Stimulated activated CD4-positive, alpha-beta T cell treated with anti-CD3 and anti-CD28 coated beads, Interleukin-12 subunit alpha, Interleukin-12 subunit beta, amount 100 ng/mL, for 48 hours (primary cell): ENCODE measurements around the gene ZC3H12A.
A peak's percentile ranks its signal among the peaks of the same experiment; 100 is the strongest.
"Not testable (repeated sequence)": the region's sequence is repeated elsewhere in the genome, so short reads cannot be mapped to it uniquely, and the experiment has no call there.

Experiments used
- DNase-seq, 3 donors: peaks; one replicate each; pipeline ENCODE4 v3.0.0-alpha.2; 2020; ENCODE audit warnings: low read depth in 2 of 3, low spot score in 1 of 3

ZC3H12A gene

DNA sequence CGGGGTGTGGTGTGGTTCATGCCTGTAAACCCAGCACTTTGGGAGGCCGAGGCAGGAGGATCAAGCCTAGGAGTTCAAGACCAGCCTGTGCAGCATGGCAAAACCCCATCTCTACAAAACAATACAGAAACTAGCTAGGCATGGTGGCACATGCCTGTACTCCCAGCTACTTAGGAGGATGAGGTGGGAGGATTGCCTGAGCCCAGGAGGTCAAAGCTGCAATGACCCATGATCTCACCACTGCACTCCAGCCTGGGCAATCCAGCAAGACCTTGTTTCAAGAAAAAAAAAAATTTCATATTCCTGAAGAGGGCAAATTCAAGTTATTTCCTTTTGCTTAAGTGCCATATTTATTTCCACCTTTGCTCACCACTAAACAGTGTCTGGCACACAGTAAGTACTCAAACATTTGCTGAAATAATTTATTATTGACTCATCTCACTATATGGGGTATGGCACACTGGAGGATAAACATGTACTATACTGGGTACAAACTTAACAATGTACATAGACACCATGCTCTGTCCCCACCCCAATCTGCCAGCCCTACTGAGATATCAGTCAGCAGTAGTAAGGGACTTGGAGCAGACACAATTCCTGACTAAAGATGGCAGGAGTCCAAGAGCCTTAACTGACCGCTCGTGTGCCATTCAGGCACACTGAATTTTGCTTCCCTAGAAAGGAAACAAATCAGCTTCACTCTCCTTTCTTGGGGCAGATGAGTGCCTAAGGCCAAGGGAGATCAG is 24.7 kb downstream of the ZC3H12A start:
- no peak for DNase-seq

DNA sequence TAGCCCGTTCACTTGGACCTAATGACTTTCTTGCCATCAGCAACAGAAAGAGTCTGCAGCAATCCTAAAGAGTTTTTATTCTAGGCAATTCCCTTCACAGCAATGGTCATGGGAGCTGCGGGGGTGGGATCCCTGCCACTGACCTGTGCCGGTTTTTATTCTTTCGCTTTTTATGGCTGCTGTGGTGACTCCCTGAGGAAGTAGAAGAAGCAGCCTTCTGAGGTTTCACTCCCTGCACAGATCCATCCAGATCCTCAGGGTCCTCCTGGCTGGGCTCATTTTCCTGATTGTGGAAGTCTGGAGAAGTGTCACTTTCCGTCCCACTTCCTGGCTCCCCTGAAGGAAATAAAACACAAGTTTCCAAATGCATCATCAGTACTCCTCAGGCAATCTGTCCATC is 27.3 kb downstream of the ZC3H12A start:
- DNase-seq, result no peak

DNA sequence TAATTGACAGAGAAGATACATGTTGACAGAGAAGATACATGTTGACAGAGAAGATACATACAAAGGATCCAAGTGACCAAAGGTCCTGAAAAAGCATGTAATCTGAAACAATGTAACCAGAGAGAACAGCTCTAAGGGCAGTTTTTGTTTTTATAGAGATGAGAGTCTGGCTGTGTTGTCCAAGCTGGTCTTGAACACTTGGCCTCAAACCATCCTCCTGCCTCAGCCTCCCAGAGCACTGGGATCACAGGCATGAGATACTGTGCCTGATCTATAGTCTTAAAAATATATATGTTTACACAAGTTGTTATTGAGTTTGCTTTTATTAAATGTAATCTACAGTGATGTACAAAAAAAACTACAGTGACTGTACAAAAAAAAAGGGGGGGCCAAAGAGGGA is 27.7 kb downstream of the ZC3H12A start:
- no peak for DNase-seq

- not testable (repeated sequence) for DNase-seq
Observed at GRCh38 chr1:37502791-37503190, 28.4 kb downstream of the ZC3H12A start.

- DNase-seq, result no peak
Observed at GRCh38 chr1:37506740-37507139, 32.4 kb downstream of the ZC3H12A start.

DNA sequence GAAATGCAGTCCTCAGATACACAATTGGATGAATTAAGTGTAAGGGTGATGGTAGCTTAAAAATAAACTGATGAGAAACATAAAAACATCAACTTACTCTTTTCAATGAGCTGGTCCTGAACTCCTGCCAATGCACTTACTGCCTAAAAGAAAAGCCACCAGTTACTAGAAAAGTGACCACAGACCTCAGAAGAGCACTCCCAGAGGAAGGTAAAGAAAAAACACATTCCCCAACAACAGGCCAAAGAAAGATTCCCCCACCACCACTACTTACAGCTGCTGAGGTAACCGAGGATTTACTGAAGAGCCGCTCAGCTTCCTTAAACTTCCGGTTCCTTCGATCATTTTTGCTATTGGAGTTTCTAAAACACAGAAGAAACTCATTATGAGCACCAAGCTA is 34.8 kb downstream of the ZC3H12A start:
- no peak for DNase-seq

GRCh38 chr1:37513795-37514349 is 39.5 kb downstream of the ZC3H12A start:
- DNase-seq, result peak; percentile 46 to 53 (median 48)

- peak; percentile 63 to 79 (median 67) for DNase-seq
Observed at GRCh38 chr1:37514350-37515184, 40.2 kb downstream of the ZC3H12A start, which contains the start of gene MEAF6. Gene MEAF6 (minus strand): TSS chr1:37514766. CDS start chr1:37514746, 20 bp downstream.

GRCh38 chr1:37515185-37516034 is 41.0 kb downstream of the ZC3H12A start:
- DNase-seq, result no peak

- DNase-seq, result no peak
Observed at GRCh38 chr1:37517569-37517968, 43.2 kb downstream of the ZC3H12A start.

DNA sequence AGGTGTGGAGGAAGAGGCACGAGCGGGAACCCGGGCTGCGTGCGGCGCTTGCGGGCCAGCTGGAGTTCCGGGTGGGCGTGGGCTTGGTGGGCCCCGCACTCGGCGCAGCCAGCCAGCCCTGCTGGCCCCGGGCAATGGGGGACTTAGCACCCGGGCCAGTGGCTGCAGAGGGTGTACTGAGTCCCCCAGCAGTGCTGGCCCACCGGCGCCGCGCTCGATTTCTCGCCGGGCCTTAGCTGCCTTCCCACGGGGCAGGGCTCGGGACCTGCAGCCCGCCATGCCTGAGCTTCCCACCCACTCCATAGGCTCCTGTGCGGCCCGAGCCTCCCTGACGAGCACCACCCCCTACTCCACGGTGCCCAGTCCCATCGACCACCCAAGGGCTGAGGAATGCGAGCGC is 43.9 kb downstream of the ZC3H12A start:
- DNase-seq, result not testable (repeated sequence)

DNA sequence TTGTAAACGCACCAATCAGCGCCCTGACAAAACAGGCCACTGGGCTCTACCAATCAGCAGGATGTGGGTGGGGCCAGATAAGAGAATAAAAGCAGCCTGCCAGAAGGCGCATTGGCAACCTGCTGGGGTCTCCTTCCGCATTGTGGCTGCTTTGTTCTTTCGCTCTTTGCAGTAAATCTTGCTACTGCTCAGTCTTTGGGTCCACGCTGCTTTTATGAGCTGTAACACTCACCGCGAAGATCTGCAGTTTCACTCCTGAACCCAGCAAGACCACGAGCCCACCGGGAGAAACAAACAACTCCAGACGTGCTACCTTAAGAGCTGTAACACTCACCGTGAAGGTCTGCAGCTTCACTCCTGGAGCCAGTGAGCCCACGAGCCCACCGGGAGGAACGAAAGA is 44.5 kb downstream of the ZC3H12A start:
- DNase-seq, result peak; percentile 7 to 36 (median 34)

- DNase-seq, result no peak
Observed at GRCh38 chr1:37519613-37520012, 45.2 kb downstream of the ZC3H12A start.

DNA sequence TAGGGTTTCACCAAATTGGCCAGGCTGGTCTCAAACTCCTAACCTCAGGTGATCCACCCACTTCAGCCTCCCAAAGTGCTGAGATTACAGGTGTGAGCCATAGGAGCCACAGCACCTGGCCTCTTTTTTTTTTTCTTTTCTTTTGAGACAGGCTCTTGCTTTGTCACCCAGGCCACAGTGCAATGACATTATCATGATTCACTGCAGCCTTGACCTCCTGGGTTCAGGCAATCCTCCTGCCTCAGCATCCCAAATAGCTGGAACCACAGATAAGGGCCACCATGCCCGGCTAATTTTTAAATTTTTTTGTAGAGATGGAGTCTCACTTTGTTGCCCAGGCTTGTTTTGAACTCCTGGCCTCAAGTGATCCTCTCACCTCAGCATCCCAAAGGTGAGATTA is 55.5 kb downstream of the ZC3H12A start:
- DNase-seq, result not testable (repeated sequence)

DNA sequence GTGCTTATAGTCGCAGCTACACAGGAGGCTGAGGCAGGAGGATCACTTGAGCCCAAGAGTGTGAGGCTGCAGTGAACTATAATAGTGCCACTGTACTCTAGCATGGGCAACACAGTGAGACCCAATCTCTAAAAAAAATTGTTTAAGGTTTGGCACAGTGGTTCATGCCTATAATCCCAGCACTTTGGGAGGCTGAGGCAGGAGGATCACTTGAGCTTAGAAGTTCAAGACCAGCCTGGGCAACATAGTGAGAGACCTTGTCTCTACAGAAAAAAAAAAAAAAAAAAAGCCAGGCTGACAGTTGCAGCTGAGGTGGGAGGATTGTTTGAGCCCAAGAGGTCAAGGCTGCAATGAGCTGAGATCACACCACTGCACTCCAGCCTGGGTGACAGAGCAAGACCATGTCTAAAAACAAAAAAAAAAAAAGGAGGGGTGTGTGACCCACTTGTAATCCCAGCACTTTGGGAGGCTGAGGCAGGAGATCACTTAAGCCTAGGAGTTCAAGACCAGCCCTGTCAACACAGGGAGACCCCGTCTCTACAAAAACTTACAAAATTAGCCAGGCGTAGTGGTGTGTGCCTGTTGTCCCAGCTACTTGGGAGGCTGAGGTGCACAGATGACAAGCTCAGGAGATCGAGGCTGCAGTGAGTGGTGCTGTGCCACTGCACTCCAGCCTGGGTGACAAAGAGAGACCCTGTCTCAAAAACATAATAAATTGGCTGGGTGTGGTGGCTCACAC is 58.2 kb downstream of the ZC3H12A start:
- DNase-seq, result not testable (repeated sequence)

DNA sequence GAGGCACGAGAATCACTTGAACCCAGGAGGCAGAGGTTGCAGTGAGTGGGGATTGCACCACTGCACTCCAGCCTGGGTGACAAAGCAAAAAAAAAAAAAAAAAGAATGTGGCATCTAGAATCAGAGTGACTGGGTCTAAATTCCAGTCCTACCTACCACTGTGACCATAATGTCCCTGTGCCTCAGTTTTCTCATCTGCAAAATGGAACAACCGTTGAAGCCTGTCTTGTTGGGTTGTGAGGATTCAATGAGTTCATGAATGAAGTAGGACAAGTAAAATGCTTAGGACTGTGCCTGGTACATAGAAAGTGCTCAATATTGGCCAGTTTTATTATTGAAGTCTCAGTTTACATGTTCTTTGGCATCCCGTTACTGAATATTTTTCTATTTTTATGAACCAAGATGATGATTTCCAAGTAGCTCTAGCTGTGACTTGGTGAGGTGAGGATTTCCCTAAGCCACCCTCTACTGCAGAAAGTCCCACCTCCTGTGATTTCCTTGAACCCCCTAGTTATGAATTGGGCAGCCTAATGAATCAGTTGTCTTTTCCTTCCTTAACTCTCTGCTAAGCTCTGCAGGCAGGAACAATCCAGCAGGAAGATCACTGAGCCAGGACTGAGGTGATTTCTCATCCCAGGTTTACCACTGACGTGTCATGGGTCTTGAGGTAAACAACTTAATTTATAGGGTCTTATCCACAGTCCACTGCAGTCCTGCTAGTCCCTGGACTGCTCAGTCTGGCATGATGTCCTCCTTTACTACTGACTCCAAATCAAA is 59.1 kb downstream of the ZC3H12A start:
- no peak for DNase-seq
